ENCODE measurements around the gene HDHD3.

DNA sequence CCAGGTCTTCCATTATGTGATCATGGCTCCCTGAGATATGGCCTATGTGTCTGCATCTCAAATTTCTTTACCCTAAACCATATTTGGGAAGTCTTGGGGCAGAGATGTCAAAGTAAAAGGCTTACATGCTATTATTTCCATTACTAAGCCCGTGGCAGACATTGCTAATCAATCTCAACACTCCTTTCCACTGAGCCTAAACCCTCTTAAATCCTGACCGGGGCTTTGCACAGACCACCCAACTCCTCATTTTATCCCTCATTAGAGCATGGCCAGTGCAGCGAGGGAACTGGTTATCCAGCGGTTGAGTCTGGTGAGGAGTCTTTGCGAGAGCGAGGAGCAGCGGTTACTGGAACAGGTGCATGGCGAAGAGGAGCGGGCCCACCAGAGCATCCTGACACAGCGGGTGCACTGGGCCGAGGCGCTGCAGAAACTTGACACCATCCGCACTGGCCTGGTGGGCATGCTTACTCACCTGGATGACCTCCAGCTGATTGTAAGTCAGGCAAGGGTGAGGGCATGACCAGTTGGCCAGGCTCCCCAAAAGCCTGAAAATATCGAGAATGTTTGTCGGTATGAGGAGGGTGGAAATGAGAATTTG, 16.4 kb downstream of the HDHD3 start:
- TF ChIP-seq, protein P1, sequence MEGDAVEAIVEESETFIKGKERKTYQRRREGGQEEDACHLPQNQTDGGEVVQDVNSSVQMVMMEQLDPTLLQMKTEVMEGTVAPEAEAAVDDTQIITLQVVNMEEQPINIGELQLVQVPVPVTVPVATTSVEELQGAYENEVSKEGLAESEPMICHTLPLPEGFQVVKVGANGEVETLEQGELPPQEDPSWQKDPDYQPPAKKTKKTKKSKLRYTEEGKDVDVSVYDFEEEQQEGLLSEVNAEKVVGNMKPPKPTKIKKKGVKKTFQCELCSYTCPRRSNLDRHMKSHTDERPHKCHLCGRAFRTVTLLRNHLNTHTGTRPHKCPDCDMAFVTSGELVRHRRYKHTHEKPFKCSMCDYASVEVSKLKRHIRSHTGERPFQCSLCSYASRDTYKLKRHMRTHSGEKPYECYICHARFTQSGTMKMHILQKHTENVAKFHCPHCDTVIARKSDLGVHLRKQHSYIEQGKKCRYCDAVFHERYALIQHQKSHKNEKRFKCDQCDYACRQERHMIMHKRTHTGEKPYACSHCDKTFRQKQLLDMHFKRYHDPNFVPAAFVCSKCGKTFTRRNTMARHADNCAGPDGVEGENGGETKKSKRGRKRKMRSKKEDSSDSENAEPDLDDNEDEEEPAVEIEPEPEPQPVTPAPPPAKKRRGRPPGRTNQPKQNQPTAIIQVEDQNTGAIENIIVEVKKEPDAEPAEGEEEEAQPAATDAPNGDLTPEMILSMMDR (IDR thresholded peaks at IDR 0.05) = no peak
- TF ChIP-seq POLR2A (IDR thresholded peaks at IDR 0.05) = no peak

Data from adrenal gland (tissue), 5 donors.